ENCODE results near the gene TRPM2. TPM values are rescaled to one million over a fixed set of nuclear protein-coding genes. Genes with fewer than 3 reads are reported as not detected.

TRPM2 gene
- total and polyA plus RNA-seq, 2 of the 13 experiments (the other 11 are each of a cell fraction or from before 2014, with no cell fraction given), result 0.07 to 0.20 TPM

- TF ChIP-seq ZNF280D (CRISPR knock-in tag; IDR thresholded peaks at IDR 0.05) (no peak), HNRNPUL1 (IDR thresholded peaks at IDR 0.05; ENCODE audit: low read depth, low read length) (no peak), ZNF800 (CRISPR knock-in tag; IDR thresholded peaks at IDR 0.05) (no peak), MXD4 (CRISPR knock-in tag; IDR thresholded peaks at IDR 0.05) (no peak), CHCHD3 (CRISPR knock-in tag; IDR thresholded peaks at IDR 0.05) (no peak), ZNF672 (CRISPR knock-in tag; IDR thresholded peaks at IDR 0.05) (no peak), ZNF251 (CRISPR knock-in tag; IDR thresholded peaks at IDR 0.05) (no peak), SYNCRIP (IDR thresholded peaks at IDR 0.05; ENCODE audit: insufficient read depth, low read depth, low read length) (no peak)
- TF ChIP-seq, protein P1, sequence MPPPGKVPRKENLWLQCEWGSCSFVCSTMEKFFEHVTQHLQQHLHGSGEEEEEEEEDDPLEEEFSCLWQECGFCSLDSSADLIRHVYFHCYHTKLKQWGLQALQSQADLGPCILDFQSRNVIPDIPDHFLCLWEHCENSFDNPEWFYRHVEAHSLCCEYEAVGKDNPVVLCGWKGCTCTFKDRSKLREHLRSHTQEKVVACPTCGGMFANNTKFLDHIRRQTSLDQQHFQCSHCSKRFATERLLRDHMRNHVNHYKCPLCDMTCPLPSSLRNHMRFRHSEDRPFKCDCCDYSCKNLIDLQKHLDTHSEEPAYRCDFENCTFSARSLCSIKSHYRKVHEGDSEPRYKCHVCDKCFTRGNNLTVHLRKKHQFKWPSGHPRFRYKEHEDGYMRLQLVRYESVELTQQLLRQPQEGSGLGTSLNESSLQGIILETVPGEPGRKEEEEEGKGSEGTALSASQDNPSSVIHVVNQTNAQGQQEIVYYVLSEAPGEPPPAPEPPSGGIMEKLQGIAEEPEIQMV (CRISPR knock-in tag; IDR thresholded peaks at IDR 0.05; ENCODE audit: low read depth), result no peak
- TF ChIP-seq, protein P2, sequence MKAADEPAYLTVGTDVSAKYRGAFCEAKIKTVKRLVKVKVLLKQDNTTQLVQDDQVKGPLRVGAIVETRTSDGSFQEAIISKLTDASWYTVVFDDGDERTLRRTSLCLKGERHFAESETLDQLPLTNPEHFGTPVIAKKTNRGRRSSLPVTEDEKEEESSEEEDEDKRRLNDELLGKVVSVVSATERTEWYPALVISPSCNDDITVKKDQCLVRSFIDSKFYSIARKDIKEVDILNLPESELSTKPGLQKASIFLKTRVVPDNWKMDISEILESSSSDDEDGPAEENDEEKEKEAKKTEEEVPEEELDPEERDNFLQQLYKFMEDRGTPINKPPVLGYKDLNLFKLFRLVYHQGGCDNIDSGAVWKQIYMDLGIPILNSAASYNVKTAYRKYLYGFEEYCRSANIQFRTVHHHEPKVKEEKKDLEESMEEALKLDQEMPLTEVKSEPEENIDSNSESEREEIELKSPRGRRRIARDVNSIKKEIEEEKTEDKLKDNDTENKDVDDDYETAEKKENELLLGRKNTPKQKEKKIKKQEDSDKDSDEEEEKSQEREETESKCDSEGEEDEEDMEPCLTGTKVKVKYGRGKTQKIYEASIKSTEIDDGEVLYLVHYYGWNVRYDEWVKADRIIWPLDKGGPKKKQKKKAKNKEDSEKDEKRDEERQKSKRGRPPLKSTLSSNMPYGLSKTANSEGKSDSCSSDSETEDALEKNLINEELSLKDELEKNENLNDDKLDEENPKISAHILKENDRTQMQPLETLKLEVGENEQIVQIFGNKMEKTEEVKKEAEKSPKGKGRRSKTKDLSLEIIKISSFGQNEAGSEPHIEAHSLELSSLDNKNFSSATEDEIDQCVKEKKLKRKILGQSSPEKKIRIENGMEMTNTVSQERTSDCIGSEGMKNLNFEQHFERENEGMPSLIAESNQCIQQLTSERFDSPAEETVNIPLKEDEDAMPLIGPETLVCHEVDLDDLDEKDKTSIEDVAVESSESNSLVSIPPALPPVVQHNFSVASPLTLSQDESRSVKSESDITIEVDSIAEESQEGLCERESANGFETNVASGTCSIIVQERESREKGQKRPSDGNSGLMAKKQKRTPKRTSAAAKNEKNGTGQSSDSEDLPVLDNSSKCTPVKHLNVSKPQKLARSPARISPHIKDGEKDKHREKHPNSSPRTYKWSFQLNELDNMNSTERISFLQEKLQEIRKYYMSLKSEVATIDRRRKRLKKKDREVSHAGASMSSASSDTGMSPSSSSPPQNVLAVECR (CRISPR knock-in tag; IDR thresholded peaks at IDR 0.05; ENCODE audit: borderline replicate concordance), result no peak
Measured at GRCh38 chr21:44320847-44321246, 32.6 kb upstream of the TRPM2 start (continued).

Data from HepG2 (cell line).